Endothelial cell of umbilical vein (primary cell): ENCODE measurements around the gene SFSWAP. TPM values are rescaled to one million over a fixed set of nuclear protein-coding genes. Genes with fewer than 3 reads are reported as not detected.

Experiments used
- BruUV-seq: library from RNA; stranded (reverse); fragments of 400-500 nt; replicated peaks from 2 replicates; lab custom pipeline; 2021; lab: Mats Ljungman, UMichigan
- CTCF ChIA-PET: fragments of 300-600, 350-600 bp; sonication (Branson Sonifier 250); formaldehyde crosslinking; loops from one replicate; lab custom pipeline; 2021; ENCODE audit warnings: antibody characterized with exemption, inconsistent platforms; lab: Charles Lee
- POLR2A ChIA-PET: fragments of 300-600, 350-600 bp; sonication (Branson Sonifier 250); formaldehyde crosslinking; loops from one replicate; lab custom pipeline; 2021; ENCODE audit warnings: antibody characterized with exemption, inconsistent platforms; lab: Charles Lee
- DNase-seq: peaks from one replicate; pipeline ENCODE4 v3.0.0-alpha.2; 2011; ENCODE audit warnings: low read depth, low spot score
- FAIRE-seq: peaks from 2 replicates; lab custom pipeline; 2011; peaks lifted over from hg19 to GRCh38; lab: Jason Lieb, UNC
- H2AFZ ChIP-seq: 2 replicates; pipeline ENCODE4 v1.6.0; 2012; ENCODE audit warnings: low read depth, low read length, control low read depth, inconsistent platforms
- H3K27ac ChIP-seq: 2 replicates; pipeline ENCODE4 v1.5.1; 2011; ENCODE audit warnings: low read depth, mild to moderate bottlenecking, control low read depth, low read length, moderate library complexity; ENCODE audit not compliant: insufficient read depth
- H3K27me3 ChIP-seq, 2 experiments: 2 replicates each; pipeline versions ENCODE4 v1.6.0 to v1.6.1; 2011; ENCODE audit warnings: low read length in 2 of 2, mixed read lengths in 1 of 2; ENCODE audit not compliant: control insufficient read depth in 2 of 2, insufficient read depth in 2 of 2
- H3K36me3 ChIP-seq, 2 experiments: 2 replicates in 1 of 2; 3 replicates in 1 of 2; pipeline ENCODE4 v1.5.1; 2011; ENCODE audit warnings: low read length in 2 of 2, mild to moderate bottlenecking in 1 of 2, moderate library complexity in 1 of 2; ENCODE audit not compliant: control insufficient read depth in 2 of 2, insufficient read depth in 2 of 2; ENCODE audit errors: extremely low read depth in 1 of 2
- H3K4me1 ChIP-seq: 3 replicates; pipeline ENCODE4 v1.5.1; 2011; ENCODE audit warnings: mild to moderate bottlenecking, low read length; ENCODE audit not compliant: control insufficient read depth, insufficient read depth; ENCODE audit errors: extremely low read depth
- H3K4me2 ChIP-seq: 2 replicates; pipeline ENCODE4 v1.6.1; 2011; ENCODE audit warnings: low read length, control low read depth, mixed read lengths; ENCODE audit not compliant: insufficient read depth
- H3K4me3 ChIP-seq, 3 experiments: fragments of 200-600 bp in 1 of 3; sonication (generic), shearing (Covaris generic) in 1 of 3; replicated peaks in 1 of 3; 2 replicates each; pipeline ENCODE4 v1.5.1; 2011 to 2016; ENCODE audit warnings: control low read depth in 3 of 3, low read length in 3 of 3, mild to moderate bottlenecking in 2 of 3, inconsistent platforms in 1 of 3, low read depth in 1 of 3, moderate library complexity in 1 of 3; ENCODE audit not compliant: insufficient read depth in 1 of 3
- H3K79me2 ChIP-seq: 2 replicates; pipeline ENCODE4 v1.6.0; 2012; ENCODE audit warnings: low read length, inconsistent platforms; ENCODE audit not compliant: control insufficient read depth, insufficient read depth
- H3K9ac ChIP-seq: replicated peaks from 2 replicates; pipeline ENCODE3; 2011; ENCODE audit warnings: low read length, control low read depth; ENCODE audit not compliant: insufficient read depth; ENCODE audit errors: extremely low read depth
- H3K9me1 ChIP-seq: replicated peaks from 3 replicates; pipeline ENCODE4 v1.6.0; 2011; ENCODE audit warnings: mild to moderate bottlenecking, low read length; ENCODE audit not compliant: control insufficient read depth, insufficient read depth; ENCODE audit errors: extremely low read depth
- H3K9me3 ChIP-seq: replicated peaks from 2 replicates; pipeline ENCODE4 v1.5.1; 2012; ENCODE audit warnings: low read length, inconsistent platforms; ENCODE audit not compliant: control insufficient read depth, insufficient read depth
- H4K20me1 ChIP-seq: replicated peaks from 2 replicates; pipeline ENCODE3; 2011; ENCODE audit warnings: mild to moderate bottlenecking, low read length; ENCODE audit not compliant: control insufficient read depth, insufficient read depth; ENCODE audit errors: extremely low read depth
- CTCF ChIP-seq, 2 donors: IDR thresholded peaks; 1 replicate in 1 of 2; 2 replicates in 1 of 2; pipeline ENCODE4 v1.5.1; 2011; ENCODE audit warnings: low read length in 2 of 2, mild to moderate bottlenecking in 2 of 2, moderate library complexity in 2 of 2, control low read depth in 1 of 2, inconsistent platforms in 1 of 2, low read depth in 1 of 2; ENCODE audit not compliant: insufficient read depth in 1 of 2; ENCODE audit errors: extremely low read depth in 1 of 2
- EZH2 ChIP-seq: IDR thresholded peaks from 2 replicates; pipeline ENCODE4 v1.6.1; 2012; ENCODE audit warnings: borderline replicate concordance, low read depth, mild to moderate bottlenecking, moderate library complexity, low read length, inconsistent platforms; ENCODE audit not compliant: severe bottlenecking
- FOS ChIP-seq: IDR thresholded peaks from 2 replicates; pipeline ENCODE4 v1.6.1; 2011; ENCODE audit warnings: mild to moderate bottlenecking, low read length, moderate library complexity, borderline replicate concordance; ENCODE audit not compliant: insufficient read depth
- GATA2 ChIP-seq: IDR thresholded peaks from 2 replicates; pipeline ENCODE4 v1.7.0; 2011; ENCODE audit warnings: low read depth, mild to moderate bottlenecking, moderate library complexity, mixed read lengths, low read length; ENCODE audit not compliant: insufficient read length, insufficient read depth
- JUN ChIP-seq: IDR thresholded peaks from 2 replicates; pipeline ENCODE4 v1.6.1; 2011; ENCODE audit warnings: borderline replicate concordance, low read depth; ENCODE audit not compliant: insufficient read length, insufficient read depth
- MYC ChIP-seq: IDR thresholded peaks from one replicate; pipeline ENCODE4 v1.6.1; 2011; ENCODE audit warnings: mild to moderate bottlenecking, low read depth, low read length
- POLR2A ChIP-seq: IDR thresholded peaks from 2 replicates; pipeline ENCODE4 v1.6.1; 2012; ENCODE audit warnings: low read depth, mild to moderate bottlenecking, control low read depth, low read length
- POLR2AphosphoS5 ChIP-seq: IDR thresholded peaks from 2 replicates; pipeline ENCODE4 v1.6.1; 2012; ENCODE audit warnings: low read depth, mild to moderate bottlenecking, control low read depth, low read length, moderate library complexity; ENCODE audit not compliant: insufficient read depth
- dilution Hi-C: fragments of 300-500 bp; cut with MboI; formaldehyde crosslinking; loops from one replicate; pipeline ENCODE4 v1.15.0; 2019; ENCODE audit warnings: low sequenced_read_pairs; ENCODE audit not compliant: extremely low pct_ligation_motif_present
- intact Hi-C: fragments of 100-400 bp; cut with micrococcal nuclease; formaldehyde crosslinking; loops from one replicate; pipeline ENCODE4 v1.10.0; 2022
- polyA plus RNA-seq, 4 experiments: library from polyadenylated mRNA; depleted of rRNA in 3 of 4; stranded (reverse) in 3 of 4; unstranded in 1 of 4; fragments of >200 nt; gene quantifications; 2 replicates each; pipeline versions ENCODE4 v1.2.1 to v1.2.3, GENCODE V29; 2011 to 2012; ENCODE audit warnings: missing spikeins in 1 of 4
- total RNA-seq: library from RNA; stranded (reverse); gene quantifications from 2 replicates; pipeline ENCODE4 v1.2.3, GENCODE V29; 2021
- TF ChIP-seq, protein P1 (sequence below): IDR thresholded peaks from 2 replicates; pipeline ENCODE4 v1.6.1; 2011; ENCODE audit not compliant: insufficient read depth, insufficient read length

The SFSWAP gene
- total and polyA plus RNA-seq, 2 donors (not counting 3 experiments of a cell fraction or from before 2014, with no cell fraction given) = 38.1 to 53.3 TPM

DNA sequence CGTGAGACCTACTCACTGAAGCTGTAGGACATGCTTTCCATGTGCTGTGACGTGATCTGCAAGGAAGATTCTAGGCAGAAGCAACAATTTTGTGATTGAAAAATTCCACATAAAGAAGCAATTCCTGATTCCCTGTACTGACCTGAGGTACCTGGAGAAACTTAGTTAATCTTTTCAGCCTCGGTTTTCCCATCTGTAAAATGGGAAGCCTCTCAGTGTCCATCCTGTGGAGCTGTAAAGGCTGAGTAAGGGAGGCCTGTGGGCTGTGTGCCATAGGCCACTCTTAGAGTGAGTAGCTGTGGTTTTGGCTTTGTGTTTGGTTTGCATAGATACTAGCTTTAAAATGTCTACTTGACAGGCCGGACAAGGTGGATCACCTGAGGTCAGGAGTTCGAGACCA lies 50.7 kb downstream of the SFSWAP start:
- Histone ChIP-seq H3K4me3 (no peak overlapping the region), H3K27me3 (no peaks in the 10 kb centered on the region), H3K9me3 (no peaks in the 10 kb centered on the region), H3K4me1 (no peaks in the 10 kb centered on the region), H3K9ac (no peak overlapping the region), H3K79me2 (no peaks in the 10 kb centered on the region), H2AFZ (no peak overlapping the region), H3K4me2 (no peak overlapping the region), H4K20me1 (no peaks in the 10 kb centered on the region), H3K36me3 (peaks cover 10 to 28% of the 10 kb centered on the region in 2 experiments), H3K27ac (no peak overlapping the region), H3K9me1 (no peaks in the 10 kb centered on the region)
- no peak for DNase-seq
- BruUV-seq = no TSS peak
- dilution Hi-C loops = no loop called here
- ChIA-PET CTCF (interaction anchor here (0.7 to 1.8 kb wide), 2 partner anchors 20 to 28 kb away, joined by 3 to 5 read pairs; no protein-coding TSS in a partner anchor), POLR2A (no interaction called here)
- TF ChIP-seq EZH2 (no peak), POLR2AphosphoS5 (no peak), JUN (no peak), FOS (no peak), MYC (no peak), POLR2A (no peak), CTCF (IDR thresholded peaks at IDR 0.05; ENCODE audit: extremely low read depth in 1 of 2, insufficient read depth in 1 of 2, low read depth in 1 of 2, low read length in 2 of 2) (no peak), GATA2 (no peak)
- TF ChIP-seq, protein P1, sequence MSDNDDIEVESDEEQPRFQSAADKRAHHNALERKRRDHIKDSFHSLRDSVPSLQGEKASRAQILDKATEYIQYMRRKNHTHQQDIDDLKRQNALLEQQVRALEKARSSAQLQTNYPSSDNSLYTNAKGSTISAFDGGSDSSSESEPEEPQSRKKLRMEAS = no peak
- FAIRE-seq = no peak
- intact Hi-C loops = no loop called here
